IPS DF 6.9 (cell line): ENCODE measurements around the gene PPFIA1.

Experiments used
- DNase-seq: peaks from one replicate; pipeline ENCODE4 v3.0.0-alpha.2; 2013; ENCODE audit warnings: low read depth, low spot score
- H3K27ac ChIP-seq: one replicate; pipeline ENCODE4 v1.5.1; 2013; ENCODE audit warnings: low read length, control low read depth
- H3K27me3 ChIP-seq: 2 replicates; pipeline ENCODE4 v1.6.1; 2013; ENCODE audit warnings: mild to moderate bottlenecking, low read length; ENCODE audit not compliant: control insufficient read depth, insufficient read depth
- H3K36me3 ChIP-seq: 2 replicates; pipeline ENCODE4 v1.6.1; 2013; ENCODE audit warnings: low read length; ENCODE audit not compliant: control insufficient read depth, insufficient read depth
- H3K4me1 ChIP-seq: 2 replicates; pipeline ENCODE4 v1.6.1; 2013; ENCODE audit warnings: low read length; ENCODE audit not compliant: control insufficient read depth, insufficient read depth
- H3K4me3 ChIP-seq: 2 replicates; pipeline ENCODE4 v1.5.1; 2013; ENCODE audit warnings: mild to moderate bottlenecking, low read length
- H3K9me3 ChIP-seq: 2 replicates; pipeline ENCODE4 v1.6.1; 2013; ENCODE audit warnings: low read length, inconsistent platforms; ENCODE audit not compliant: control insufficient read depth, insufficient read depth
- WGBS: extraction: QIAGEN DNeasy Blood & Tissue Kit; methylation state at CpG from one replicate; pipeline ENCODE4 v1.1.7; 2013; ENCODE audit warnings: mixed read lengths, missing lambda C conversion rate; ENCODE audit not compliant: insufficient read length, insufficient coverage; 5-methylcytosine and 5-hydroxymethylcytosine counted together

PPFIA1 gene

DNA sequence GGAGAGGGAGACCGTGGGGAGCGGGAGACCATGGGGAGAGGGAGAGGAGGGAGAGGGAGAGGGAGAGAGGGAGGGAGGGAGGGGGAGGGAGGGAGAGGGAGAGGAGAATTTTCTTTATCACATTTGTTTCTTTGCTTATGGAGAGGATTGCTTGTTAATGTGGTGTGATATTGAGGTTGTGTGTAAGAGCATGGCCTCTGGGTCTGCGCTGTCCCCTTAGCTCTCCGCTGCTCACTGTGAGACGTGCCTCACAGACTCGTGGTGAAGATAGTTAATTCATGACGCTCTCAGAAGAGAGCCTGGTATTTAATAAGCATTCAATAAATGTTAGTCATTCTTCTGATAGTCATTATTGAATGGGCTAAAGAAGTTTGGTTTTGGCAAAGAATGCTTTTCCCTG lies 26.2 kb downstream of the PPFIA1 start:
- no peaks in the 10 kb centered on the region for H3K27me3 ChIP-seq
- WGBS = no CpG with 5 or more reads among the region's 7 CpGs
- DNase-seq = no peak
- H3K4me3 ChIP-seq = no peak overlapping the region
- no peaks in the 10 kb centered on the region; the same call in 1 of the 2 replicates for H3K9me3 ChIP-seq
- H3K4me1 ChIP-seq = no peaks in the 10 kb centered on the region
- peaks cover 9% of the 10 kb centered on the region for H3K36me3 ChIP-seq
- H3K27ac ChIP-seq = no peak overlapping the region

- Histone ChIP-seq H3K27ac (no peak overlapping the region), H3K36me3 (peaks cover 9% of the 10 kb centered on the region)
Observed at GRCh38 chr11:70297341-70297740, 26.9 kb downstream of the PPFIA1 start.

DNA sequence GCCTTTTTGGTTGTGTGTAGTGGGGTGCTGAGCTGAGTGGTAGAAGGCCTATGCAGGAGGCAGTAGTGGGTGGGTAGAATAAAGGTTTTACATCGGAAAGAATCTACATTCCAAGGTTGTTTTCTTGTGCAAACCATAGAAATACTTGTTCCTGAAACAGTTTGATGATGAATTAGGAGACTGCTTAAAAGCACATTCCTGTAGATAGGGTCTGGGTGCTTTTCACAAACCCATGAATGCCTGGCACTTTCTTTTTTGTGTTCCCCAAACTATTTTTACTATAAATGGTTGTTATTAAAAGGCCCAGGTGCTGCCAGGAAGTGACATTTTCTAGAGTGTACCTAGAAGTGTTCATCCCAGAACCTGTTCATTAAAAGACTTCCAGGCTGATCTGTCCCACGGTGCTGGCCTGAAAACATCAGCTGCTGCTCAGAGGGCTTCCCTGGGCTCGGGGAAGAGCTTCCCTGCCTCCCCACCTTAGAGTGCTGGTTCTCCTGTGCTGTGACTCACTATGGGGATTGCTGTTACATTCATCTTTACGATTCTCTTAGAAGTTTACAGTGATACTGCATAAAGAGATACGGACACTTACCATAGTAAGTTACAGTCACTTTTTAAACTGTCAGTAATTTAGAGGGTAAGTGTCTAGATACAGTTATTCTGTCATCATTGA lies 27.9 kb downstream of the PPFIA1 start:
- DNase-seq = no peak
- Histone ChIP-seq H3K4me1 (no peaks in the 10 kb centered on the region), H3K27me3 (no peaks in the 10 kb centered on the region), H3K36me3 (peaks cover 9% of the 10 kb centered on the region), H3K27ac (no peak overlapping the region), H3K4me3 (no peak overlapping the region), H3K9me3 (no peaks in the 10 kb centered on the region)
- no CpG with 5 or more reads among the region's 5 CpGs for WGBS

More at GRCh38 chr11:70297341-70297740, 26.9 kb downstream of the PPFIA1 start:
- Histone ChIP-seq H3K4me3 (no peak overlapping the region), H3K9me3 (no peaks in the 10 kb centered on the region), H3K27me3 (no peaks in the 10 kb centered on the region), H3K4me1 (no peaks in the 10 kb centered on the region)
- DNase-seq = no peak

DNA sequence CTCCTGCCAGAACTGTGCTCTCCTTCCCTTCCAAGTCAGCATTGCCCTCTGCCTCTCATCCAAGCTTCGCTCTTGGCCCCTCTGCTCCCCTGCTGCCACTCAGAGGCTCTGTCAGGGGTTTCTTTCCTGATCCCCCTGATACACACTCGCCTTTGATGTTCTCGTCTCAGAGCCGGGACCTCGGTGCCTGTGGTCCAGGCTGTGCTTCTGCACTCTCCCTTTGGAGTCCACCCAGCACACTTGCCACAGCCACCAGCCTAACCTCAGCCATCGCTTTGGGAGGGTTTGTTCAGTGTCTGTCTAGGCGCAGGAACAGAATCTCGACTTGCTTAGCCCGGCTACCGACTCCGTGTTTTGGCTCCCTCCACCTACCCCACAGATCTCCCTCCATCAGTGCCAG lies 29.1 kb downstream of the PPFIA1 start:
- Histone ChIP-seq H3K27ac (no peak overlapping the region), H3K4me3 (no peak overlapping the region), H3K9me3 (no peaks in the 10 kb centered on the region), H3K36me3 (peaks cover 4% of the 10 kb centered on the region), H3K27me3 (no peaks in the 10 kb centered on the region), H3K4me1 (no peaks in the 10 kb centered on the region)
- no peak for DNase-seq
- no CpG with 5 or more reads among the region's 11 CpGs for WGBS

GRCh38 chr11:70301191-70301590 lies 30.7 kb downstream of the PPFIA1 start:
- WGBS = no CpG with 5 or more reads among the region's 2 CpGs

DNA sequence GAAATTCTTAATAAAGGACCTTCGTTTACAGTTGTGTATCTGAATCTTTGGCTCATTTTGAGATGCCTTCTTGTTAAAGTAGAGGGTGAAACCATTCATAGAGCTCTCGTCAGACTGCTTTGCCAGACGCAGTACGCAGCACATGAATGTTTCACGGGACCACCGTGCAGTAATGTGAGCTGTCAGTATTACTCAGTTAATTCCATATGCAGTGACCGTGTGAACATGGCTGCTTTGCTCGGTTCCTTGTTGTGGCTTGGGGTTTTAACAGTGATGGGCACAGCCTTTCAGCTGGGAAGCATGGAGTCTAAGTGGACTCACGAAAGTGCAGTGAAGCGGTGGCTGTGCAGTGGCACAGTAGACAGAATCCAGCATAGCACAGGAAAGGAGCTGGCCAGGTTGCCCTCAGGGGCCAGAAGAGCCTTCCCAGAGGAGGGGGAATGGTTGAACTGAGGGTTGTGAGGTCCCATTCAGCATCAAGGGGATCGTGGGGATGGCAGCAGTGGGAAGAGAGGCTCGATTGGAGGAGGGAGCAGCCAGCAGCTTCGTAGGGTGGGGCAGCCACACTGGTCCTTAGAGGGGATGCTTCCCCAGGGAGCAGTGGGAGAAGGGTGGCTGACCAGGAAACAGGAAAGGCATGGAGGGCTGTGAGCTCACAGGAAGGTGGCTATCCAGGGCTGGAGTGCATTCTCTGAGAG lies 31.4 kb downstream of the PPFIA1 start:
- Histone ChIP-seq H3K36me3 (peaks cover 4% of the 10 kb centered on the region), H3K27me3 (no peaks in the 10 kb centered on the region), H3K4me3 (no peak overlapping the region), H3K27ac (no peak overlapping the region), H3K9me3 (no peaks in the 10 kb centered on the region), H3K4me1 (no peaks in the 10 kb centered on the region)
- DNase-seq = no peak
- WGBS = no CpG with 5 or more reads among the region's 13 CpGs

More at GRCh38 chr11:70301191-70301590, 30.7 kb downstream of the PPFIA1 start:
- DNase-seq = no peak
- Histone ChIP-seq H3K27ac (no peak overlapping the region), H3K9me3 (no peaks in the 10 kb centered on the region), H3K4me1 (no peaks in the 10 kb centered on the region), H3K36me3 (peaks cover 4% of the 10 kb centered on the region), H3K4me3 (no peak overlapping the region), H3K27me3 (no peaks in the 10 kb centered on the region)

DNA sequence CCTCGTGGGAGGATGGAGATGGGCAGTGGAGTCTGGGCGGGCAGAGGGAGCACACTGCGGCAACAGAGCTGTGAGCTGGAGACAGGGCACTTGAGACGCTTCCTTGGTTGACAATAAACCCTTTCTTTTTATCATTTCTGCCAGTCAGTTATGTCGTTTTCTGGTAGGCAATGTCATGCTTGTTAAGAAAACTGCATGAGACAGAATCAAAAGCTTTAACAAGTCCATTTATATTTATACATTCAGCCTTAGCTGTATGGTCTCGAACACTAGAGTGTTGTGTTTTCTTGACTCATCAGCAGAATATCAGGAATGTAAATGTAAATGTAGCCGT lies 31.9 kb downstream of the PPFIA1 start:
- Histone ChIP-seq H3K27ac (no peak overlapping the region), H3K27me3 (no peaks in the 10 kb centered on the region), H3K4me3 (no peak overlapping the region), H3K36me3 (peaks cover 4% of the 10 kb centered on the region), H3K9me3 (no peaks in the 10 kb centered on the region), H3K4me1 (no peaks in the 10 kb centered on the region)
- WGBS = no CpG with 5 or more reads among the region's 7 CpGs
- no peak for DNase-seq

DNA sequence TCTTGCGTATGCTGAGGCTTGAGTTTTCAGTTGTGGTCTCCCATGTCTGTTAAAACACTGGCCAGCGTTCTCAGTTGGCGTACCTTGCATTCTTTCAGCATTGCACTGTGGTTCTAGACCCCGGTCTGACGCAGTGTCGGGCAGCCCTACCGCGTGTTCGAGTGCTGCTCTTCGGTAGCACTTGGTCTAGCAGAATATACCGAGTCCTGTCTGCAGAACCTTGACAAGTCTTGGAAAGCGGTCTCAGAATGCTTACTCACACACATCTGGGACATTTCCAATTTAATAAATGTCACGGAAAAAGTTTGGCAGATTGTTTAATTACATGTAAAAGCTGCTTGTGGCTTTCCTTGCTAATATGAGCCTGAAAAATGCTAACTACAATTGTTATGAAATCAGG lies 32.6 kb downstream of the PPFIA1 start:
- H3K27me3 ChIP-seq = no peaks in the 10 kb centered on the region
- H3K4me3 ChIP-seq = no peak overlapping the region
- WGBS = no CpG with 5 or more reads among the region's 13 CpGs
- peaks cover 4% of the 10 kb centered on the region for H3K36me3 ChIP-seq
- no peak for DNase-seq
- H3K9me3 ChIP-seq = no peaks in the 10 kb centered on the region
- no peak overlapping the region for H3K27ac ChIP-seq
- no peaks in the 10 kb centered on the region for H3K4me1 ChIP-seq

- no peaks in the 10 kb centered on the region for H3K9me3 ChIP-seq
- peaks cover 4% of the 10 kb centered on the region for H3K36me3 ChIP-seq
- WGBS = no CpG with 5 or more reads among the region's 2 CpGs
- no peak for DNase-seq
- H3K4me1 ChIP-seq = no peaks in the 10 kb centered on the region
- no peaks in the 10 kb centered on the region for H3K27me3 ChIP-seq
- no peak overlapping the region for H3K27ac ChIP-seq
- H3K4me3 ChIP-seq = no peak overlapping the region
Observed at GRCh38 chr11:70304208-70304603, 33.7 kb downstream of the PPFIA1 start.

- no peak for DNase-seq
- H3K36me3 ChIP-seq = no peaks in the 10 kb centered on the region
- H3K27me3 ChIP-seq = no peaks in the 10 kb centered on the region
- H3K4me1 ChIP-seq = no peaks in the 10 kb centered on the region
- no peak overlapping the region for H3K4me3 ChIP-seq
- H3K9me3 ChIP-seq = no peaks in the 10 kb centered on the region
- no CpG with 5 or more reads among the region's 3 CpGs for WGBS
- H3K27ac ChIP-seq = no peak overlapping the region
Observed at GRCh38 chr11:70305501-70305900, 35.0 kb downstream of the PPFIA1 start.

DNA sequence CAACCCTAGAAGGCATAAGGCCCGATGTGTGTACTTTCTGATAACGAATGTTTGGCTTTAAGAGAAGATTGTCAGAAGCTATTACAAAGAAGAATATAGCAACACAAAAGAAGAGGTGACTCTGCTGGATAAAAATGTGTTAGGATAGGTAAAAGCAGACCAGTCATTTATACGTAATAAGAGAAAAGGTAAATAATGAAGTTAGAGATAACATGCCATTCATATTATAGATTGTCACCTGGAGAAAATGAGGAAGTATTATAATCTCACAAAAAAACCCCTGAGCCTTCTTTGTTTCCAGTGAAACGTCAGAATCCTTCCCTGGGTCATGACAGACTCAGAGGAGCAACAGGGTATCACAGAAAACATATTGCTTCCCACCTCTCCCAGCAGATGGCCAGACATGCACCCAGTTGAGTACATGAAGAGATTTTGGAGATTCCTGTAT lies 36.1 kb downstream of the PPFIA1 start:
- DNase-seq = no peak
- no peak overlapping the region for H3K4me3 ChIP-seq
- H3K9me3 ChIP-seq = no peaks in the 10 kb centered on the region
- H3K27ac ChIP-seq = no peak overlapping the region
- no CpG with 5 or more reads among the region's 4 CpGs for WGBS
- no peaks in the 10 kb centered on the region for H3K4me1 ChIP-seq
- H3K27me3 ChIP-seq = no peaks in the 10 kb centered on the region
- H3K36me3 ChIP-seq = no peaks in the 10 kb centered on the region
